C4-2B (cell line): ENCODE measurements around the gene ZMAT5.

Source experiments
- ZFX ChIP-seq: fragments of 450-650 bp; IDR thresholded peaks from 2 replicates; pipeline ENCODE4 v1.6.1; 2017
- TF ChIP-seq, protein P1 (sequence below): fragments of 450-650 bp; conservative IDR thresholded peaks from 2 replicates; pipeline ENCODE4 v1.5.1; 2017; ENCODE audit warnings: mild to moderate bottlenecking

DNA sequence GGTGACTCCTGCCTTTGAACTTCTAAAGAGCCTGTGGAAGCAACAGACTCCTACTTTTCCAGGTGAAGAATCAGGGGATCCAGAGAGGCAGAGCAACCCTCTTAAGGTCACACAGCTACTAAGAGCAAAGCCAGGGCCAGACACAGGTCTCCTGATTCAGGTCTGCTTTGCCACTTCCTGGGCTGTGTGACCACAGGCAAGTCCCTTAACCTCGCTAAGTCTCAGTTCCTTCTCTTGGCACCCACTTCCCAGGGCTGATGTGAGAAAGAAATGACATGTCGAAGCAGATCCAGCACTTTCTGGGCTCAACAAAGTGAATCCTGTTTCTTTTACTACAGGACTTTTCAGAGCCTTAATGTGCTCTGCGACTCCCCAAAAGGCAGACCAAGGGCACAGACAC, 30.5 kb upstream of the ZMAT5 start:
- TF ChIP-seq, protein P1, sequence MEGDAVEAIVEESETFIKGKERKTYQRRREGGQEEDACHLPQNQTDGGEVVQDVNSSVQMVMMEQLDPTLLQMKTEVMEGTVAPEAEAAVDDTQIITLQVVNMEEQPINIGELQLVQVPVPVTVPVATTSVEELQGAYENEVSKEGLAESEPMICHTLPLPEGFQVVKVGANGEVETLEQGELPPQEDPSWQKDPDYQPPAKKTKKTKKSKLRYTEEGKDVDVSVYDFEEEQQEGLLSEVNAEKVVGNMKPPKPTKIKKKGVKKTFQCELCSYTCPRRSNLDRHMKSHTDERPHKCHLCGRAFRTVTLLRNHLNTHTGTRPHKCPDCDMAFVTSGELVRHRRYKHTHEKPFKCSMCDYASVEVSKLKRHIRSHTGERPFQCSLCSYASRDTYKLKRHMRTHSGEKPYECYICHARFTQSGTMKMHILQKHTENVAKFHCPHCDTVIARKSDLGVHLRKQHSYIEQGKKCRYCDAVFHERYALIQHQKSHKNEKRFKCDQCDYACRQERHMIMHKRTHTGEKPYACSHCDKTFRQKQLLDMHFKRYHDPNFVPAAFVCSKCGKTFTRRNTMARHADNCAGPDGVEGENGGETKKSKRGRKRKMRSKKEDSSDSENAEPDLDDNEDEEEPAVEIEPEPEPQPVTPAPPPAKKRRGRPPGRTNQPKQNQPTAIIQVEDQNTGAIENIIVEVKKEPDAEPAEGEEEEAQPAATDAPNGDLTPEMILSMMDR, result no peak
- TF ChIP-seq ZFX, result no peak
